ENCODE results near the gene ARMH3.

GRCh38 chr10:102020938-102021337 lies 35.0 kb downstream of the ARMH3 start:
- TF ChIP-seq CTCF (IDR thresholded peaks at IDR 0.05) (no peak), POLR2AphosphoS5 (IDR thresholded peaks at IDR 0.05) (no peak), POLR2A (IDR thresholded peaks at IDR 0.05) (no peak), EP300 (IDR thresholded peaks at IDR 0.05; ENCODE audit: low read depth) (no peak)
